Hepatocyte (in vitro differentiated cells): ENCODE measurements around the gene SEC24D. TPM values are rescaled to one million over a fixed set of nuclear protein-coding genes. Genes with fewer than 3 reads are reported as not detected.

Source experiments
- DNase-seq: peaks from one replicate; pipeline ENCODE4 v3.0.0-alpha.2; 2016; ENCODE audit warnings: low spot score
- H2AFZ ChIP-seq: fragments of 200-600 bp; sonication (generic); 2 replicates; pipeline ENCODE4 v1.6.0; 2016; ENCODE audit warnings: antibody characterized with exemption, mild to moderate bottlenecking
- H3K27ac ChIP-seq: fragments of 200-600 bp; sonication (generic); 2 replicates; pipeline ENCODE4 v1.5.1; 2016; ENCODE audit warnings: mild to moderate bottlenecking
- H3K27me3 ChIP-seq: fragments of 200-600 bp; sonication (generic); 2 replicates; pipeline ENCODE4 v1.6.1; 2016
- H3K36me3 ChIP-seq: fragments of 200-600 bp; sonication (generic); replicated peaks from 2 replicates; pipeline ENCODE4 v1.5.1; 2016; ENCODE audit warnings: low read depth; ENCODE audit not compliant: insufficient read depth
- H3K4me1 ChIP-seq: fragments of 200-600 bp; sonication (generic); 2 replicates; pipeline ENCODE4 v1.5.1; 2016; ENCODE audit warnings: mild to moderate bottlenecking, moderate library complexity; ENCODE audit not compliant: insufficient read depth
- H3K4me2 ChIP-seq: fragments of 200-600 bp; sonication (generic); 2 replicates; pipeline ENCODE4 v1.6.0; 2016
- H3K4me3 ChIP-seq: fragments of 200-600 bp; sonication (generic); 2 replicates; pipeline ENCODE4 v1.5.1; 2016; ENCODE audit warnings: mild to moderate bottlenecking
- H3K79me2 ChIP-seq: fragments of 200-600 bp; sonication (generic); 2 replicates; pipeline ENCODE4 v1.6.0; 2017; ENCODE audit warnings: mild to moderate bottlenecking
- H3K9me2 ChIP-seq: fragments of 200-600 bp; sonication (generic); replicated peaks from 2 replicates; pipeline ENCODE4 v1.6.0; 2017; ENCODE audit warnings: mild to moderate bottlenecking; ENCODE audit not compliant: insufficient read depth
- H3K9me3 ChIP-seq: fragments of 200-600 bp; sonication (generic); 2 replicates; pipeline ENCODE4 v1.5.1; 2016; ENCODE audit warnings: low read depth, mild to moderate bottlenecking
- H4K20me1 ChIP-seq: fragments of 200-600 bp; sonication (generic); 2 replicates; pipeline ENCODE4 v1.6.0; 2016; ENCODE audit warnings: mild to moderate bottlenecking; ENCODE audit not compliant: insufficient read depth, poor library complexity, severe bottlenecking
- EZH2 ChIP-seq: fragments of 200-600 bp; sonication (generic); IDR thresholded peaks from 2 replicates; pipeline ENCODE4 v1.6.1; 2016; ENCODE audit warnings: antibody characterized with exemption, mild to moderate bottlenecking, borderline replicate concordance
- EZH2phosphoT487 ChIP-seq: fragments of 200-600 bp; sonication (generic); IDR thresholded peaks from one replicate; pipeline ENCODE4 v1.6.1; 2018; ENCODE audit warnings: antibody characterized with exemption, mild to moderate bottlenecking, low read depth, moderate library complexity; ENCODE audit not compliant: unreplicated experiment, severe bottlenecking
- WGBS: methylation state at CpG from one replicate; pipeline ENCODE4 v1.1.6; 2016; ENCODE audit warnings: low lambda C conversion rate; ENCODE audit errors: missing lambda C conversion rate; 5-methylcytosine and 5-hydroxymethylcytosine counted together
- polyA plus RNA-seq: library from polyadenylated mRNA; unstranded; fragments of >200 nt; fragmentation: Nextera tagmentation; extraction: Ambion mirVana; gene quantifications from 2 replicates; pipeline ENCODE4 v1.2.1, GENCODE V29; 2016
- total RNA-seq: library from RNA; depleted of rRNA; stranded (reverse); fragments of >200 nt; gene quantifications from 2 replicates; pipeline ENCODE4 v1.2.3, GENCODE V29; 2014
- TF ChIP-seq, protein P1 (sequence below): fragments of 200-600 bp; sonication (generic); IDR thresholded peaks from 2 replicates; pipeline ENCODE4 v1.5.1; 2016; ENCODE audit warnings: antibody characterized with exemption, mild to moderate bottlenecking; ENCODE audit not compliant: poor library complexity

Gene SEC24D
- total and polyA plus RNA-seq, 2 experiments from 2014 or later: 81.9 to 97.4 TPM

DNA sequence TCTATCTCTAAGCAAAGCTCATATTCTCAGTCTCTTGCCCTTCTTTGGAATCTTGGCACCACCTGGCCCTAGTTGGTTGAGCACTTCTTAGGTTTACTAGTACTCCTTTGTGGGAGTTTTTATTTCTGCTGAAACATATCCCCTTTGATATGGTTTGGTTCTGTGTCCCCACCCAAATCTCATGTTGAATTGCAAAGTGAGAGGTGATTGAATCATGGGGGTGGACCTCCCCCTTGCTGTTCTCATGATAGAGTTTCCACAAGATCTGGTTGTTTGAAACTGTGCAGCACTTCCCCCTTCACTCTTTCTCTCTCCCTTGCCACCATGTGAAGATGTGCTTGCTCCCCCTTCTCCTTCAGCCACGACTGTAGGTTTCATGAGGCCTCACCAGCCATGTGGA, 30.5 kb upstream of the SEC24D start:
- no peaks in the 10 kb centered on the region for H3K27me3 ChIP-seq
- H3K9me3 ChIP-seq: no peaks in the 10 kb centered on the region
- H3K79me2 ChIP-seq: no peaks in the 10 kb centered on the region
- no peak overlapping the region for H3K27ac ChIP-seq
- DNase-seq: no peak
- no peak overlapping the region for H3K4me3 ChIP-seq
- H2AFZ ChIP-seq: no peak overlapping the region
- TF ChIP-seq, protein P1, sequence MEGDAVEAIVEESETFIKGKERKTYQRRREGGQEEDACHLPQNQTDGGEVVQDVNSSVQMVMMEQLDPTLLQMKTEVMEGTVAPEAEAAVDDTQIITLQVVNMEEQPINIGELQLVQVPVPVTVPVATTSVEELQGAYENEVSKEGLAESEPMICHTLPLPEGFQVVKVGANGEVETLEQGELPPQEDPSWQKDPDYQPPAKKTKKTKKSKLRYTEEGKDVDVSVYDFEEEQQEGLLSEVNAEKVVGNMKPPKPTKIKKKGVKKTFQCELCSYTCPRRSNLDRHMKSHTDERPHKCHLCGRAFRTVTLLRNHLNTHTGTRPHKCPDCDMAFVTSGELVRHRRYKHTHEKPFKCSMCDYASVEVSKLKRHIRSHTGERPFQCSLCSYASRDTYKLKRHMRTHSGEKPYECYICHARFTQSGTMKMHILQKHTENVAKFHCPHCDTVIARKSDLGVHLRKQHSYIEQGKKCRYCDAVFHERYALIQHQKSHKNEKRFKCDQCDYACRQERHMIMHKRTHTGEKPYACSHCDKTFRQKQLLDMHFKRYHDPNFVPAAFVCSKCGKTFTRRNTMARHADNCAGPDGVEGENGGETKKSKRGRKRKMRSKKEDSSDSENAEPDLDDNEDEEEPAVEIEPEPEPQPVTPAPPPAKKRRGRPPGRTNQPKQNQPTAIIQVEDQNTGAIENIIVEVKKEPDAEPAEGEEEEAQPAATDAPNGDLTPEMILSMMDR: no peak
- TF ChIP-seq EZH2 (no peak), EZH2phosphoT487 (no peak)
- no peaks in the 10 kb centered on the region for H3K9me2 ChIP-seq
- no peaks in the 10 kb centered on the region for H3K36me3 ChIP-seq
- 79% methylated on average over 1 of the region's 1 CpG for WGBS
- H3K4me2 ChIP-seq: no peak overlapping the region
- no peaks in the 10 kb centered on the region for H3K4me1 ChIP-seq
- no peaks in the 10 kb centered on the region for H4K20me1 ChIP-seq

DNA sequence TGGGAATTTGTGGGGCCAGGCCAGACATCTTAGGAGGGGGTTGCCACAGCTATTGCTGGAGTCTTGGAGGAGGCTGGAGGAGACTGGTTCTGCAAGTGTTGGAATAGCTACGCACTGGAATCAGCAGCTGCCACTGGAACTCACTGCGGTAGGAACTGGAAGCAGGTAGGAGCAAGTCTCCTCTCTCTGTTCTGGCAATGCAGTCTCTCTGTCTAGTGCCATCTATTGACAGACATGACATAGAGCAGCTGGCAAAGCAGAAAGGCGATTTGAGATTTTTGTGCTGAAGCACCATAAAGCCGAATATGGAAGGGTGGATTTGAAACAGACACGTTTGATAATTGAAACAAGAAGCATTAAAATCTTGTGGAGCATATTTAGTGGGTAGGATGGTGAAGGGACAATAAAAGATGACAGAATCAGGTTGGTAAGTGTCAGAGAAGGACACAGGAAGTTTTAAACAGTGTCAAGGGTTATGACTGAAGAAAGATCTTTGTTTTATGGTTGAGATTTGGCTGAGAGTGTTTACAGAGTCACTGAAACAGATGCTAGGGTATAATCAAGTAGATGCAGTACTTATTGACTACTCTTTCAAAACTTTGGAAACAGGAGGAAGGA, 29.3 kb upstream of the SEC24D start:
- Histone ChIP-seq H3K9me3 (no peaks in the 10 kb centered on the region), H2AFZ (no peak overlapping the region), H3K27ac (no peak overlapping the region), H3K4me2 (peak overlapping the region; percentile 26), H4K20me1 (no peaks in the 10 kb centered on the region), H3K9me2 (no peaks in the 10 kb centered on the region), H3K36me3 (no peaks in the 10 kb centered on the region), H3K4me1 (no peaks in the 10 kb centered on the region), H3K79me2 (no peaks in the 10 kb centered on the region), H3K27me3 (no peaks in the 10 kb centered on the region), H3K4me3 (no peak overlapping the region)
- DNase-seq: peak; percentile 78
- TF ChIP-seq, protein P1: peak; percentile 73
- no peak for TF ChIP-seq EZH2
- 11% methylated on average over 5 of the region's 5 CpGs for WGBS

DNA sequence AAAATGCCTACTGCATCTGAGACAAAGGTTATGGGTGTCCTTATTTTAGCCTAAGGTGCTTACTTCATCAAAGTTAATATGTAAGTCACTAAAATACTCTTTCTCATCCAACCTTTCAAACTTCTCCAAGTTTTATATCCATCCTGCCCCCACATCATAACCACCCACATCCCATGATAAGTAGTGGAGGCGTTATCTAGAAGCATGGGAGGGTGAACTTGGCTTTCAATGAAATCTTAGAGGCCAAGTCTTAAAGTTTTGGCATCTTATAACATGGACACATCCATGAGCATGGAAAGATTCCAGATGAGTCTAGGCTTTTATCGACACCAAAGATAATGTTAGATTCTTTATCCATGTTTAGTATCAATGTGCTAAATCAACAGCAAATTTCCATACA, 22.9 kb upstream of the SEC24D start:
- no peaks in the 10 kb centered on the region for H3K27me3 ChIP-seq

More for the DNA sequence above, 22.9 kb upstream of the SEC24D start:
- Histone ChIP-seq H3K4me3 (no peak overlapping the region), H3K36me3 (no peaks in the 10 kb centered on the region), H3K4me1 (no peaks in the 10 kb centered on the region), H3K9me3 (no peaks in the 10 kb centered on the region), H3K9me2 (no peaks in the 10 kb centered on the region), H4K20me1 (no peaks in the 10 kb centered on the region), H3K27ac (no peak overlapping the region), H2AFZ (no peak overlapping the region), H3K79me2 (no peaks in the 10 kb centered on the region), H3K4me2 (no peak overlapping the region)
- no peak for DNase-seq
- TF ChIP-seq EZH2phosphoT487: no peak
- TF ChIP-seq EZH2: no peak
- TF ChIP-seq, protein P1: no peak
- 100% methylated on average over 2 of the region's 2 CpGs for WGBS
